GM18951 (cell line): ENCODE data around the gene DNAH10.

Experiments
- POLR2A ChIP-seq: IDR thresholded peaks from 4 replicates; pipeline ENCODE4 v1.6.1; 2011; ENCODE audit warnings: mild to moderate bottlenecking; ENCODE audit not compliant: insufficient read length, insufficient read depth; ENCODE audit errors: extremely low read depth
- in situ Hi-C: fragments of 300-500 bp; cut with MboI; formaldehyde crosslinking; loops from one replicate; pipeline ENCODE4 v1.12.0; 2022; ENCODE audit warnings: low sequenced_read_pairs, mixed read lengths, inconsistent platforms; ENCODE audit not compliant: unreplicated experiment

Gene DNAH10

DNA sequence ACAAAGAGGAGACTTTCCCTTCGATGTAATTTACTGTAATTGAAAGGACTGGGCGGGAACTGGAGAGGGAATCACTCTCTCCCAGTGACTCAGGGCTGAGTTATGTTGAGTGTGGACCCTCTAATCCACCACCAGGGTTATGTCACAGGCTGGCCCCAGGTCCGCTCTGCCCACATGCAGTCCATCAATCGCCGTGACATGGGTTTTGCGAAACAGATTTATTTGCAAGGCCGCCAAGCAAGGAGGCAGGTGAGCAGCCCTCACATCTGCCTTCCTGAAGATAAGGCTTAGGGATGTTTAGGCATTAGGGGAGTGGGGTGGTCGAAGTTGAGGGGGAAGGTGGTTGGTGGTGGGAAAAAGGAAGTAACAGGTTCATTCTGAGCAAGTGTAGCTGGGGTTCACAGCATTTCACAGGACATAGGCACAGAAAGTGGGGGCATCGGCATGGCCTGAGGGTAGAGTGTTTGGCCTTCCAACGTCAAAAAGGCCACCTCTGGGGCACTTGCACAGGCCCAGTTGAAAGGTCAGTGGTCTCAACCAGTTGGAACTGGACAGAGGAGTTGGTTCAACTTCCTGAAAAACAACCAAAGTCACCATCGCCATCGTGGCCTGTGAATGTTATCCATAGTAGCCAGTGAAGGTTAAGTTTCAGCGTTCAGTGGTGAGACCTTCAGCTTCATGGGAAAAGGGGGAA is 66.9 kb downstream of the DNAH10 start:
- in situ Hi-C loops, result no loop called here
- no peak for TF ChIP-seq POLR2A

DNA sequence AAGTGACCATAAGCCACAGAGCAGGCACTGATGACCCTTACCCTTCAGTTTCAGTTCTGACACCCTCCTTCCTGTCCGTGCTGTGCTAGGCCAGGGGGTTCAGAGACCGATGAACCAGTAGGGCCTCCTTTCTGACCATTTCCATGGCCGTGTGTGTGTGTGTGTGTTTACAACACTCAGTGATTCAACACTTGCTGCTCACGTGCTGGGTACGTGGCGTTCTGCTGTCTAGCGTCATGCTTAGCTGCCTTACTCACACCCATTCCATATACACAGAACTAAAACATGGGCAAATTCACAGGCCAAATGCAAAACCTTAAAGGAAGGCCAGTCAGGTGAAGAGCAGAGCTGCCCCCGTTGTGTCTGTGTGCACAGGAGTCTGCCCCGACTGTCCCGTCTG is 67.5 kb downstream of the DNAH10 start:
- in situ Hi-C loops, result no loop called here
- TF ChIP-seq POLR2A, result no peak

DNA sequence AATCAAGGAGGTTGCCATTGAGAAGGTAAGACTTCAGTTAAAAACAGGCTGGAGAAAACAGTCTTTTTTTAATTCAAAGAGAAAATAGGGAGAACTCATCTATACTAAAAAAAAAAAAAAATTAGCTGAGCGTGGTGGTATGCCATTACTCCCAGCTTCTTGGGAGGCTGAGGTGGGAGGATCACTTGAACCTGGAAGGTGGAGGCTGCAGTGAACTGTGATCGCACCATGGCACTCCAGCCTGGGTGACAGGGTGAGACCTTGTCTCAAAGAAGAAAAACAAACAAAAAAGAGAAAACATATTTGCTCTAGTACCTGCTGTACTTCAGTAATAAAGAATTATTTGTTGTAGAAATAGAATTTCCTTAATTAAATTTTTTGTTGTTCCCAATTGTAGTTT is 68.6 kb downstream of the DNAH10 start:
- in situ Hi-C loops, result no loop called here
- no peak for TF ChIP-seq POLR2A

DNA sequence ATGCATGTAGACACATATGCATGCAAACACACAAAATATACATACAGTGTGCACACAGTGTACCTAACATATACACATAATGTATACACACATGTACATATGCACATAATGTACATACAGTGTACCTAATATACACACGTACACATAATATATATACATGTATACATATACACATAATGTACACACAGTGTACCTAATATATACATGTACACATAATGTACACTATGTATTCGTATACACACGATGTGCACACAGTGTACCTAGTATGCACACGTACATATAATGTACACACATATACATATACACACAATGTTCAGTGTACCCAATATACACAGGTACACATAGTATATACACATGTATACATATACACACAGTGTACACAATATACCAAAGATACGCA is 70.0 kb downstream of the DNAH10 start:
- no peak for TF ChIP-seq POLR2A
- in situ Hi-C loops, result no loop called here

DNA sequence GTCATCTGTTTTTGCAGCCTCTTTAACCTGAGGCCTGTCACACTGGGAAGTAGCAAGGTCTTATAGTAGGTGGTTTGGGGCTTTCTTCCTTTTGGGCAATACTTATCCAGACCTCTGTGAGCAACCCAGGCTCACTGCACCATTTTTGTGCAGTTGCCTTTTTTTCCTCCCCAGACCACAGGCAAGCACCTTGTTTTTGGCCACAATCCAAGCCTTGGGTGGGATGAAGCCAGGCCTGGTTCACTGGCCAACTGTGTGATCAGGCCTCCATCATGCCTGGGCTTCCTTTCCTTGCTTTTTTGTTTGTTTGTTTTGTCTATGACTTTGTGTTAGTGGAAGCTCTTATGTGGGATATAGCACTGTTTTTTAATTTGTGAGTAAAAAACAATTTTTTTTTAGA is 71.7 kb downstream of the DNAH10 start:
- in situ Hi-C loops, result no loop called here
- TF ChIP-seq POLR2A, result no peak

DNA sequence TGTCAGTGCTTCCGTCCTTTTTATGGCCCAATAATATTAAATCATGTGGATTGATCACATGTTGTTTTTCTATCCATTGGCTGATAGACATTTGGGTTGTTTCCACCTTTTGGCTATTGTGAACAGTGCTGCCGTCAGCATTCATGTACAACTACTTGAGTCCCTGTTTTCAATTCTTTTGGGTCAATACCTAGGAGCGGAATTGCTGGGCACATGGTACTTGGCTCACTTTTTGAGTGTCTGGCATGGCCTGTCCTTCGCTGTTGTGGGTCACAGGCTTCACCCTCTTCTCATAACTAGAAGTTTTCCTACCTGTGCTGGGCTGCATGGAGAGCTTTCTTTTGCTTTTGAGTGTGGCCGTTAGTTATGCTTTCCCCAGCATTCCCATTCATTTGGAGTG is 72.7 kb downstream of the DNAH10 start:
- in situ Hi-C loops, result no loop called here
- TF ChIP-seq POLR2A, result no peak

DNA sequence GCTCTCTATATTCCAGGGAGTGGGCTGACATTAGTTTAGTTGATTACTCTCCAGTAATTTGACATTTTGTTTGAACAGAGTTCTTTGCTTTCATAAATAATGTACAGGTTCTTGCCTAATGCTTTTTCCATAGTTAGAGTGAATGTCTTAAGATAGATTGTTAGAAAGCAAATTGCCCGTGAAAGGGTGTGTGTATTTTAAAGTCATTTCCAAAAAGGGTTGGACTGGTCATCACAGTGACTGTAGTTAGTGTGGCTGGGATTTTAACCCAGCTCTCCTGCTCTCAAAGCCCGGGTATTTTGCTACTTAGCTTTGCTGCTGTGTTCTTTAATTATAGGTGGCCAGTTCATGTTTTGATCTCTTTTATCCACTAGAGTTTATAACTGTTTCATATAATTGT is 74.2 kb downstream of the DNAH10 start:
- no peak for TF ChIP-seq POLR2A
- in situ Hi-C loops, result no loop called here

DNA sequence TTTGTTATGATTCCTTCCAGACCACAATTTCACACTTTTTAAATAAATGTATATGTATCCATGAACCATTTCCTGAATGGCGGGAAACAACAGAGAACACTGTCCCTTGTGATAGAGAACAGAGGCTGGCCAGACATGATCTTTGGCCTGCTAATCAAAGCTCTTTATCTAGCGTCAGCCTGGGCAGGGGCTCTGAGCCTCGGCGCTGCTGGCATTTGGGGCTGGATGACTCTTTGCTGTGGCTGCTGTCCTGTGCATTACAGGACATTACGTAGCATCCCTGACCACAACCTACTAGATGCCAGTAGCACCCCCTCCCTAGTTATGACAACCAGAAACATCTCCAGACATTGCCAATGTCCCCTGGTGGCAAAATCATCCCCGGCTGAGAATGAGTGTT is 77.7 kb downstream of the DNAH10 start:
- no peak for TF ChIP-seq POLR2A
- in situ Hi-C loops, result no loop called here

DNA sequence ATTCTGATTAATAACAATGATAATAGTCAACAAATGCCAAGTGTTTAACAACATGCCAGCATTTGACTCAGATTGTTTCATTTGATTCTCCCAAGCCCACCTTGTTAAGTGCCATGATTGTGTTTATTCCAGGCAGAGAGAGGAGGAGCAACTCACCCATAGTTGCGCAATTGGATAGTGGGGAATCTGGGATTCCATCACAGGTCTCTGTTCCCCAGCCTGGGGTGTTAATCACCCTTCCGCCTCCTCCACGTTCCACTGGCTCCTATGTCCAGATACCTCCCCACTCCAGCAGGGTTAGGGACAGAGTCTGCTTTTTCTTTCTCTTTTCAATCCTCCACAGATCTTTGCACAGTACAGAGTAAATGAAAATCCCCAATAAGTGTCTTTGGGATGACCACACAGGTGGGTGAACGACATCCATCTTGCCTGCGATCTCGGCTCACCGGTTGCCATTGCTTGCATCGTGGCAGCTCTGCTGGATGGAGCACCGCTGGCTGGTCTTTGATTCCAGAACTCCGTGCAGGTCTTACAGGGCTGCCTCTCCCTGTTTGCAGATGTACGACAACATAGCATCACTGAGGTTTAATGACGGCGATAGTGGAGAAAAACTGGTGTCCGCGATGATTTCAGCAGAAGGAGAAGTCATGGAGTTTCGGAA is 78.8 kb downstream of the DNAH10 start:
- in situ Hi-C loops, result no loop called here
- no peak for TF ChIP-seq POLR2A

DNA sequence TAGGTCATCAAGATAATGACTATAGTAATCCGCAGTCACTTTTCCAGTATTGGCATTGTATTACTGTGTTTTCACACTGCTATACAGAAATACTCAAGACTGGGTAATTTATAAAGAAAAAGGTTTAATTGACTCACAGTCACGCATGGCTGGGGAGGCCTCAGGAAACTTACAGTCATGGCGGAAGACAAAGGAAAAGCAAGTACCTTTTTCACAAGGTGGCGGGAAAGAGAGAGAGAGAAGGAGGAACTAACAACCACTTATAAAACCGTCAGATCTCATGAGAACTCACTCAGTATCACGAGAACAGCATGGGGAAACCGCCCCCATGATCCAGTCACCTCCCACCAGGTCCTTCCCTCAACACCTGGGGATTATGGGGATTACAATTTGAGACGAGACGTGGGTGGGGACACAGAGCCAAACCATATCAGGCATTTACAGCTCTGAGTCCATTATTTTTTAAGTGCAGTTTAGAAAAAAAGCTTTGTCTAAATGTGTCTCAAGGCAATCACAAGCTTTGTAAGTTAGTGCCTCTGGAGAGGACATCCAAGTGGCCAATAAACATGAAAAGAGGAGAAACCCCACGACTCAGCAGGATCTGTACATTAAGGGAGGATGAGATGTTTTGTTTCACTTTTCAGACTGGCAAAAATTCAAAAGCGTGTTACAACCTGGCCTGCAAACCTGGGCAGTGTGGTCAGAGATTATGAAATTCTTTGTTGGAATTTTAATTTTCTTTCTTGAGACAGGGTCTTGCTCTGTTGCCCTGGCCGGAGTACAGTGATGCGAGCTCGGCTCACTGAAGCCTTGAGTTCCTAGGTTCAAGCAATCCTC is 82.0 kb downstream of the DNAH10 start:
- no peak for TF ChIP-seq POLR2A
- in situ Hi-C loops, result no loop called here

DNA sequence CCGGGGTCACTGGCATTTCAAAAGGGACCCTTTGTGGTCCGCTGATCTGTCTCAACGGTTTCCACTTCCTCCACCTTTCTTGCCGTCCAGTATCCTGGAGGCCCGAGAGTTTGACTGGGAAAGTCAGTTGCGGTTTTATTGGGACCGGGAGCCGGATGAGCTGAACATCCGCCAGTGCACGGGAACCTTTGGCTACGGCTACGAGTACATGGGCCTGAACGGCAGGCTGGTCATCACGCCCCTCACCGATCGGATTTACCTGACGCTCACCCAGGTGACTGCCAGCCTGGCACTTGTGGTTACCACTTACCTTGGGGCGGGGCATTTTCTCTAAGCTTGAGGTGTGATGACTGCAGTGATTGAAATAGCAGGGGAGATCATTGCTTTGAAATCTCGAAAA is 83.8 kb downstream of the DNAH10 start:
- in situ Hi-C loops, result no loop called here
- TF ChIP-seq POLR2A, result no peak

DNA sequence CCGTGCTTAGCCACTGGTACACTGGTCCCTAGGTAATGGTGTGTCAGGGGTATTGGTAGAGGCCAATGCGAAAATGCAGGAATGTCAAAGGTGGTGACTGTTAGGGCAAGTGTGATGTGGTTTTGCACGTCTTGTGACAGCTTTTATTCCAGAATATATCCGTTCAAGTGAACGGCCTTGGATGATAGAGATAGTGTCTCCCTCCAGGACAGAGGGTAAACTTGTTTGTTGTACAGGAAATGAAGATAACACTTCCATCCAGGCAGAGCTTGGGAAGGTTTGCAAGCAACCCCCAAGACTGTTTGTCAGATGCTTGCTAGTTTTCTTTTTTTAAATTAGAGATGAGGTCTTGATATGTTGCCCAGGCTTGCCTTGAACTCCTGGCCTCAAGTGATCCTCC is 84.2 kb downstream of the DNAH10 start:
- TF ChIP-seq POLR2A, result no peak
- in situ Hi-C loops, result no loop called here

DNA sequence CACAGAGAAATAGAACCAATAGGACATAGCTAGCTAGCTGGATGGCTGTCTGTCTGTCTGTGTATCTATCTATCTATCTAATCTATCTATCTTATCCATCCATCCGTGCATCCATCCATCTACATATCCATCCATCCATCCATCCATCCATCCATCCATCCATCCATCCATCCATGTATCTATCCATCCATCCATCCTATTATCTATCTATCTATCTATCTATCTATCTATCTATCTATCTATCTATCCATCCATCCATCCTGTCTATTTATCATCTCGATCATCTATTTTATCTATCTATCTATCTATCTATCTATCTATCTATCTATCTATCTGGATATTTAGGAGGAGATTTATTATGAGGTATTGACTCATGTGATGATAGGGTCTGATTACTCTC is 84.9 kb downstream of the DNAH10 start:
- in situ Hi-C loops, result no loop called here
- no peak for TF ChIP-seq POLR2A

DNA sequence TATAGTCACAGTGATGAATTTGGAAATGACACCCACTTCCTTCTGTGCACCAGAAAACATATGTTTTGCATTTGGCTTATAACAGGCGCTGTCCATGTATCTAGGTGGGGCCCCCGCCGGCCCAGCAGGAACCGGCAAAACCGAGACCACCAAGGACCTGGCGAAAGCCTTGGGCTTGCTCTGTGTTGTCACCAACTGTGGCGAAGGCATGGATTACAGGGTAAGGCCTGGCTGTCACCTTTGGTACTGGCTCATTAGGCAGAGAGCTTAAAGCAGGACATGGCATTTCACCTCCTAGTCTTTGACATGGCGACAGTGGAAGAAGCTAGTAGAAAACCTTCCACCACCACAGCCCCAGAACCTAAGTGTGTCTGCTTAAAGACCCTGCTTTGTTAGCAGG is 85.8 kb downstream of the DNAH10 start:
- in situ Hi-C loops, result no loop called here
- no peak for TF ChIP-seq POLR2A
